ENCODE results near the gene ADSS1.

DNA sequence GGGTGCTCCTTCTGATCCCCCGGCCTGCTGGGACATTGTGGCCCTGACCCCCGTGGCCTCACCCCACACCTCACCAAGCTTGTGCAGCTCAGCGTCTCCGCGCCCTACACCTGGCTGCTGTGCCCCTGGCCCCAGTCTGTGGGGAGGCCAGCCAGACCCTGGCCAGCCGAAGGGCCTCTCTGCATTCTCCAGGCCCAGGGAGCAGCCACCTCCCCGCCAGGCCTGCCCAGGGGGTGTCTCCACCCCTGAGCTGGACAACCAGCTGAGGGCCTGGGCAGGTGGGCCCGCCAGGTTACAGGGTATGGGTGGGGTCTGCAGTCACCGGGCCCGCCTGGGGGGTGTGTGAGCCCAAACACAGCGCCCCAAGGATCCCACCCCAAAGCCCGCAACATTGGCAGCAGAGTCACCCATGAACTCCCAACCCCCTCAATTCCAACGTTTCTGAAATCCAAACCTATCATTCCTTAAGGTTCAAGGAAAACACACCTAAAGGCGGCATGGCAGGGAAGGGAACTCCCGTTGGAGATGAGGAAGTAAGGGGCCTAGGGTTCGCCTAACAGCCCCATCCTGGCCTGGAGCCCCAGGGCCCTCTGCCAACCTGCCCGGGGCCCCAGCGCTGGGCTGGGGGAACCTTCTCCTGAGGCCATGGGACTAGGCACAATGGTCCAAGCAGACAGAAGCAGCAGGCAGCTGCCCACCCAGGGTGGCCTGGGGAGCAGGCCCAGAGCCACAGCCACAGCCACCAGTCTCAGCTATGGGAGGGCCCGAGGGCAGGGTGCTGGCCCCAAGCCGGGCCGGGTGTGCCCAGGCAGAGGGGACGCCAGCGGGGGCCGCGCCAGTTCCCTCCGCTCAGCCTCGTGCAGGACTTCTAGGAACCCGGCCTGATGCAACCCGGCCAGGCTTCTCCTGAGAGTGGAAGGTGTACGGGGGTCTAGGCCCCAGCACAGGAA lies 63.0 kb downstream of the ADSS1 start:
- TF ChIP-seq, protein P1, sequence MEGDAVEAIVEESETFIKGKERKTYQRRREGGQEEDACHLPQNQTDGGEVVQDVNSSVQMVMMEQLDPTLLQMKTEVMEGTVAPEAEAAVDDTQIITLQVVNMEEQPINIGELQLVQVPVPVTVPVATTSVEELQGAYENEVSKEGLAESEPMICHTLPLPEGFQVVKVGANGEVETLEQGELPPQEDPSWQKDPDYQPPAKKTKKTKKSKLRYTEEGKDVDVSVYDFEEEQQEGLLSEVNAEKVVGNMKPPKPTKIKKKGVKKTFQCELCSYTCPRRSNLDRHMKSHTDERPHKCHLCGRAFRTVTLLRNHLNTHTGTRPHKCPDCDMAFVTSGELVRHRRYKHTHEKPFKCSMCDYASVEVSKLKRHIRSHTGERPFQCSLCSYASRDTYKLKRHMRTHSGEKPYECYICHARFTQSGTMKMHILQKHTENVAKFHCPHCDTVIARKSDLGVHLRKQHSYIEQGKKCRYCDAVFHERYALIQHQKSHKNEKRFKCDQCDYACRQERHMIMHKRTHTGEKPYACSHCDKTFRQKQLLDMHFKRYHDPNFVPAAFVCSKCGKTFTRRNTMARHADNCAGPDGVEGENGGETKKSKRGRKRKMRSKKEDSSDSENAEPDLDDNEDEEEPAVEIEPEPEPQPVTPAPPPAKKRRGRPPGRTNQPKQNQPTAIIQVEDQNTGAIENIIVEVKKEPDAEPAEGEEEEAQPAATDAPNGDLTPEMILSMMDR (IDR thresholded peaks at IDR 0.05; ENCODE audit: low read depth, low read length, missing input control), result no peak
- TF ChIP-seq RAD21 (IDR thresholded peaks at IDR 0.05) (no peak), SP1 (IDR thresholded peaks at IDR 0.05) (no peak), YY1 (IDR thresholded peaks at IDR 0.05) (no peak), FOXA1 (IDR thresholded peaks at IDR 0.05) (no peak), EGR1 (IDR thresholded peaks at IDR 0.05; ENCODE audit: low read depth in 2 of 2) (no peak), HNF4A (conservative IDR thresholded peaks at IDR 0.05) (no peak), TAF1 (conservative IDR thresholded peaks at IDR 0.05) (no peak), NR2F2 (IDR thresholded peaks at IDR 0.05) (no peak), GABPA (IDR thresholded peaks at IDR 0.05 in 1 of 2, conservative IDR thresholded peaks at IDR 0.05 in 1 of 2) (no peak)
- TF ChIP-seq, protein P2, sequence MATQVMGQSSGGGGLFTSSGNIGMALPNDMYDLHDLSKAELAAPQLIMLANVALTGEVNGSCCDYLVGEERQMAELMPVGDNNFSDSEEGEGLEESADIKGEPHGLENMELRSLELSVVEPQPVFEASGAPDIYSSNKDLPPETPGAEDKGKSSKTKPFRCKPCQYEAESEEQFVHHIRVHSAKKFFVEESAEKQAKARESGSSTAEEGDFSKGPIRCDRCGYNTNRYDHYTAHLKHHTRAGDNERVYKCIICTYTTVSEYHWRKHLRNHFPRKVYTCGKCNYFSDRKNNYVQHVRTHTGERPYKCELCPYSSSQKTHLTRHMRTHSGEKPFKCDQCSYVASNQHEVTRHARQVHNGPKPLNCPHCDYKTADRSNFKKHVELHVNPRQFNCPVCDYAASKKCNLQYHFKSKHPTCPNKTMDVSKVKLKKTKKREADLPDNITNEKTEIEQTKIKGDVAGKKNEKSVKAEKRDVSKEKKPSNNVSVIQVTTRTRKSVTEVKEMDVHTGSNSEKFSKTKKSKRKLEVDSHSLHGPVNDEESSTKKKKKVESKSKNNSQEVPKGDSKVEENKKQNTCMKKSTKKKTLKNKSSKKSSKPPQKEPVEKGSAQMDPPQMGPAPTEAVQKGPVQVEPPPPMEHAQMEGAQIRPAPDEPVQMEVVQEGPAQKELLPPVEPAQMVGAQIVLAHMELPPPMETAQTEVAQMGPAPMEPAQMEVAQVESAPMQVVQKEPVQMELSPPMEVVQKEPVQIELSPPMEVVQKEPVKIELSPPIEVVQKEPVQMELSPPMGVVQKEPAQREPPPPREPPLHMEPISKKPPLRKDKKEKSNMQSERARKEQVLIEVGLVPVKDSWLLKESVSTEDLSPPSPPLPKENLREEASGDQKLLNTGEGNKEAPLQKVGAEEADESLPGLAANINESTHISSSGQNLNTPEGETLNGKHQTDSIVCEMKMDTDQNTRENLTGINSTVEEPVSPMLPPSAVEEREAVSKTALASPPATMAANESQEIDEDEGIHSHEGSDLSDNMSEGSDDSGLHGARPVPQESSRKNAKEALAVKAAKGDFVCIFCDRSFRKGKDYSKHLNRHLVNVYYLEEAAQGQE (IDR thresholded peaks at IDR 0.05), result no peak
- TF ChIP-seq, protein P3, sequence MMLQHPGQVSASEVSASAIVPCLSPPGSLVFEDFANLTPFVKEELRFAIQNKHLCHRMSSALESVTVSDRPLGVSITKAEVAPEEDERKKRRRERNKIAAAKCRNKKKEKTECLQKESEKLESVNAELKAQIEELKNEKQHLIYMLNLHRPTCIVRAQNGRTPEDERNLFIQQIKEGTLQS (IDR thresholded peaks at IDR 0.05), result no peak
- TF ChIP-seq, protein P4, sequence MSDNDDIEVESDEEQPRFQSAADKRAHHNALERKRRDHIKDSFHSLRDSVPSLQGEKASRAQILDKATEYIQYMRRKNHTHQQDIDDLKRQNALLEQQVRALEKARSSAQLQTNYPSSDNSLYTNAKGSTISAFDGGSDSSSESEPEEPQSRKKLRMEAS (IDR thresholded peaks at IDR 0.05), result no peak
- TF ChIP-seq, protein P5, sequence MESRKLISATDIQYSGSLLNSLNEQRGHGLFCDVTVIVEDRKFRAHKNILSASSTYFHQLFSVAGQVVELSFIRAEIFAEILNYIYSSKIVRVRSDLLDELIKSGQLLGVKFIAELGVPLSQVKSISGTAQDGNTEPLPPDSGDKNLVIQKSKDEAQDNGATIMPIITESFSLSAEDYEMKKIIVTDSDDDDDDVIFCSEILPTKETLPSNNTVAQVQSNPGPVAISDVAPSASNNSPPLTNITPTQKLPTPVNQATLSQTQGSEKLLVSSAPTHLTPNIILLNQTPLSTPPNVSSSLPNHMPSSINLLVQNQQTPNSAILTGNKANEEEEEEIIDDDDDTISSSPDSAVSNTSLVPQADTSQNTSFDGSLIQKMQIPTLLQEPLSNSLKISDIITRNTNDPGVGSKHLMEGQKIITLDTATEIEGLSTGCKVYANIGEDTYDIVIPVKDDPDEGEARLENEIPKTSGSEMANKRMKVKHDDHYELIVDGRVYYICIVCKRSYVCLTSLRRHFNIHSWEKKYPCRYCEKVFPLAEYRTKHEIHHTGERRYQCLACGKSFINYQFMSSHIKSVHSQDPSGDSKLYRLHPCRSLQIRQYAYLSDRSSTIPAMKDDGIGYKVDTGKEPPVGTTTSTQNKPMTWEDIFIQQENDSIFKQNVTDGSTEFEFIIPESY (IDR thresholded peaks at IDR 0.05), result no peak
